ENCODE data around the gene HES5.

Gene HES5

GRCh38 chr1:2481885-2482284 lies 48.2 kb downstream of the HES5 start:
- no peaks in the 10 kb centered on the region for H3K9me3 Mint-ChIP-seq
- ATAC-seq, result no peak
- H3K4me3 Mint-ChIP-seq, result no peak overlapping the region
- no peak overlapping the region for H3K27ac Mint-ChIP-seq
- no peaks in the 10 kb centered on the region for H3K4me1 Mint-ChIP-seq
- no peak for DNase-seq
- no peaks in the 10 kb centered on the region for H3K27me3 Mint-ChIP-seq

GRCh38 chr1:2480986-2481364 lies 49.1 kb downstream of the HES5 start:
- Mint-ChIP-seq H3K4me3 (no peak overlapping the region), H3K27me3 (no peaks in the 10 kb centered on the region), H3K9me3 (no peaks in the 10 kb centered on the region), H3K27ac (peak overlapping the region in 1 of 2 donors; percentile 42), H3K4me1 (no peaks in the 10 kb centered on the region)
- ATAC-seq, result no peak
- no peak for DNase-seq

GRCh38 chr1:2480236-2480985 lies 49.7 kb downstream of the HES5 start:
- H3K27me3 Mint-ChIP-seq, result no peaks in the 10 kb centered on the region
- H3K27ac Mint-ChIP-seq, result no peak overlapping the region
- no peaks in the 10 kb centered on the region for H3K4me1 Mint-ChIP-seq
- no peak overlapping the region for H3K4me3 Mint-ChIP-seq
- H3K9me3 Mint-ChIP-seq, result no peaks in the 10 kb centered on the region
- DNase-seq (no peak), ATAC-seq (no peak)

- no peak for DNase-seq
Observed at GRCh38 chr1:2479618-2480017, 50.4 kb downstream of the HES5 start.

GRCh38 chr1:2479186-2479585 lies 50.9 kb downstream of the HES5 start:
- H3K9me3 Mint-ChIP-seq, result no peaks in the 10 kb centered on the region
- DNase-seq (no peak), ATAC-seq (no peak)
- no peak overlapping the region for H3K4me3 Mint-ChIP-seq
- no peaks in the 10 kb centered on the region for H3K27me3 Mint-ChIP-seq
- no peaks in the 10 kb centered on the region for H3K4me1 Mint-ChIP-seq
- H3K27ac Mint-ChIP-seq, result no peak overlapping the region

More at GRCh38 chr1:2479618-2480017, 50.4 kb downstream of the HES5 start:
- Mint-ChIP-seq H3K27ac (no peak overlapping the region), H3K9me3 (no peaks in the 10 kb centered on the region), H3K4me1 (no peaks in the 10 kb centered on the region), H3K4me3 (no peak overlapping the region), H3K27me3 (no peaks in the 10 kb centered on the region)
- no peak for ATAC-seq

All from stimulated activated naive CD8-positive, alpha-beta T cell treated with anti-CD3 and anti-CD28 coated beads, Interleukin-15, amount 100 ng/mL, for 72 hours (primary cell).